Measurements from ENCODE around the gene CXCR6.

DNA sequence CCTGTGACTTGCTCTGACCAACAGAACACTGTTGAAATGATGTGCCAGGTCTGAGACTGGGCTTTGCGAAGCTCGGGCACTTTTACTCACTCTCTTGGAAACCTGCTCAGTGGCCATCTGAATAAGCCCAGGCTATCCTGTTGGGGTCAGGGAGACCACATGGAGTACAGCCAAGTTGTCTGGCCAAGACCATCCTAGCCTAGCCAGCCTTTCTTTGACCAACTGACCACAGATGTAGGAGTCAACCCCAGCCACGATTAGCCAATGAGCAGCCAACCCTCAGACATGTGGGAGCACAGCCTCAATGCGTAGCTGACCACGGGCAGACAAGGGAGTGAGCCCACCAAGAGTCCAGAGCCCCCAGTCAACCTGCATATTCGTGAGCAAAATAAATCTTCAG, 30.8 kb upstream of the CXCR6 start:
- TF ChIP-seq POLR2A (IDR thresholded peaks at IDR 0.05; ENCODE audit: control extremely low read depth in 1 of 2, low read depth in 2 of 2, low read length in 2 of 2) (no peak), RFX5 (IDR thresholded peaks at IDR 0.05; ENCODE audit: borderline replicate concordance, low read depth, low read length) (no peak), ZNF274 (IDR thresholded peaks at IDR 0.05; ENCODE audit: borderline replicate concordance, extremely low read depth, low read length) (no peak), USF2 (IDR thresholded peaks at IDR 0.05; ENCODE audit: low read length) (no peak), CREB1 (IDR thresholded peaks at IDR 0.05) (no peak), TAF1 (IDR thresholded peaks at IDR 0.05; ENCODE audit: low read depth, low read length) (no peak), POLR2AphosphoS5 (IDR thresholded peaks at IDR 0.05; ENCODE audit: low read depth, low read length) (no peak), RNF2 (IDR thresholded peaks at IDR 0.05; ENCODE audit: borderline replicate concordance, low read depth, low read length, missing control alignments, poor library complexity, severe bottlenecking) (no peak), EP300 (IDR thresholded peaks at IDR 0.05; ENCODE audit: borderline replicate concordance in 1 of 2, low read depth in 2 of 2, low read length in 2 of 2) (no peak), MAX (IDR thresholded peaks at IDR 0.05) (no peak), HDAC2 (IDR thresholded peaks at IDR 0.05; ENCODE audit: borderline replicate concordance in 1 of 2, low read depth in 2 of 2, low read length in 2 of 2) (no peak), CHD1 (IDR thresholded peaks at IDR 0.05; ENCODE audit: low read depth, low read length) (no peak)
- TF ChIP-seq, protein P1, sequence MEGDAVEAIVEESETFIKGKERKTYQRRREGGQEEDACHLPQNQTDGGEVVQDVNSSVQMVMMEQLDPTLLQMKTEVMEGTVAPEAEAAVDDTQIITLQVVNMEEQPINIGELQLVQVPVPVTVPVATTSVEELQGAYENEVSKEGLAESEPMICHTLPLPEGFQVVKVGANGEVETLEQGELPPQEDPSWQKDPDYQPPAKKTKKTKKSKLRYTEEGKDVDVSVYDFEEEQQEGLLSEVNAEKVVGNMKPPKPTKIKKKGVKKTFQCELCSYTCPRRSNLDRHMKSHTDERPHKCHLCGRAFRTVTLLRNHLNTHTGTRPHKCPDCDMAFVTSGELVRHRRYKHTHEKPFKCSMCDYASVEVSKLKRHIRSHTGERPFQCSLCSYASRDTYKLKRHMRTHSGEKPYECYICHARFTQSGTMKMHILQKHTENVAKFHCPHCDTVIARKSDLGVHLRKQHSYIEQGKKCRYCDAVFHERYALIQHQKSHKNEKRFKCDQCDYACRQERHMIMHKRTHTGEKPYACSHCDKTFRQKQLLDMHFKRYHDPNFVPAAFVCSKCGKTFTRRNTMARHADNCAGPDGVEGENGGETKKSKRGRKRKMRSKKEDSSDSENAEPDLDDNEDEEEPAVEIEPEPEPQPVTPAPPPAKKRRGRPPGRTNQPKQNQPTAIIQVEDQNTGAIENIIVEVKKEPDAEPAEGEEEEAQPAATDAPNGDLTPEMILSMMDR (IDR thresholded peaks at IDR 0.05; ENCODE audit: control extremely low read depth in 1 of 3, insufficient read depth in 1 of 3, low read depth in 1 of 3, low read length in 3 of 3): no peak
